Bladder microvascular endothelial cell (primary cell): ENCODE measurements around the gene MYOD1. TPM values are rescaled to one million over a fixed set of nuclear protein-coding genes. Genes with fewer than 3 reads are reported as not detected.

Source experiments
- total RNA-seq: library from RNA; depleted of rRNA; stranded (reverse); fragments of >200 nt; gene quantifications from 2 replicates; pipeline ENCODE4 v1.2.3, GENCODE V29; 2014

Gene MYOD1
- total RNA-seq, result not detected in 2 replicates

GRCh38 chr11:17719028-17719937 lies at the start of gene MYOD1:
Gene MYOD1 (plus strand): TSS chr11:17719571. CDS start chr11:17719783, 212 bp downstream.

GRCh38 chr11:17734418-17734911 lies 15.1 kb downstream of the MYOD1 start, which contains the start of gene KCNC1:
Gene KCNC1 (plus strand): TSS chr11:17734781. CDS start chr11:17736003, 1,222 bp downstream.

Other genes with a start within 250 kb of the MYOD1 start
- gene ABCC8, start 242.7 kb upstream of the MYOD1 start, total RNA-seq, result not detected in 2 replicates
- gene USH1C, start 175.2 kb upstream of the MYOD1 start, total RNA-seq, result not detected in 2 replicates
- not detected in 2 replicates for gene OTOG, start 172.3 kb upstream of the MYOD1 start, total RNA-seq
- gene KCNC1, start 15.2 kb downstream of the MYOD1 start, total RNA-seq, result not detected in 2 replicates